ENCODE results near the gene RNF144B.

The RNF144B gene

DNA sequence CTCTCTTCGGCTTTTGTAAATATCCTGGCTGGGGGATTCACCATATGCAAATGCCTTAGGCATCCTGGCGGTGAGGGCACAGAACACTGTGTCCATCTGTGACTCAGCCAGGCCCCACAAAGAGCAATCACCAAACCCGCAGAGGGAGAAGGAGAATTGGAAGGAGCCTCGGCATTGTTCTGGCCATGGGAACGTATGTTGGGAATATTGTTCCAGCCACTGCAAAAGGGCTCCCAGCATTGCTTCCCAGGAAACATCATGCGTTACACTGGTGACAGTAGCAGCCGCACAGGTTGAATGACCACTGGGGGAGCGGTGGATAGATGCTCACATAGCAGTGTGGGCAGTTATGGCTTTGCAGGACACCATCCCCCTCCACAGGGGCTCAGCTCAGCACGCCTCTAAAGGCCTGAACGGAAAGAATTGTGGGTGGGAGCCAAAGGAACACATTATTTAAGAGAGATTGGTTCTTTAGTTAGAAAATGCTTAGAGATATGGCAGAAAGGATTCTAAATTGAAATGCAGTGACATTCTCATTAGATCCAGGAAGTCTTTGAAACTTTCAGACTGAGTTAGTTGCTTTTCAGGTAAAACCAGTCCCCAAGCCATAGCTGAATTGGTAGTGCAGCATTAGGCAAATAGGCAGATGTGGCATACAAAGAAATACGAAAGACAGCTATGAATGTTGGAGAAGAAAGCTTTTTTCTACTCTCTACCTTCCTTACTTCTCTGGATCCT lies 104.3 kb downstream of the RNF144B start:
- no peak for DNase-seq

DNA sequence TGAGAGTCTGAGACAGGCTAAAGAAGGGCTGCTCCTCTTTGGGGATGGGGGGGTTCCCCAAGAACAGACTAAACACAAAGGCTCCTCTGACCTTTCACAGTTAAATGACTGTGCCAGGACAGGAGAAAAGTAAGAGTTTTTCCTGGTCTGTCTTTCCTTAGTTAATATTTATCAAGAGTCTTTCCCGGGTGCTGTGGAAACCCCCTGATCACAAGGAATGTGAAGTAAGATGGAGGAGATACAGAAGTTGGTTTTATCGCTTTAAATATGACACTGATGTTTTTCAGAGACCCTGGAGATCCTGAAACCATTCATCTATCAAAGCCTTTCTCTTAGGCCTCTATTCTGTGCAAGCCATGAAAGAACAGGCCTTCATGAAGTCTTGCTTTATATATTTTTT lies 105.8 kb downstream of the RNF144B start:
- DNase-seq = no peak

DNA sequence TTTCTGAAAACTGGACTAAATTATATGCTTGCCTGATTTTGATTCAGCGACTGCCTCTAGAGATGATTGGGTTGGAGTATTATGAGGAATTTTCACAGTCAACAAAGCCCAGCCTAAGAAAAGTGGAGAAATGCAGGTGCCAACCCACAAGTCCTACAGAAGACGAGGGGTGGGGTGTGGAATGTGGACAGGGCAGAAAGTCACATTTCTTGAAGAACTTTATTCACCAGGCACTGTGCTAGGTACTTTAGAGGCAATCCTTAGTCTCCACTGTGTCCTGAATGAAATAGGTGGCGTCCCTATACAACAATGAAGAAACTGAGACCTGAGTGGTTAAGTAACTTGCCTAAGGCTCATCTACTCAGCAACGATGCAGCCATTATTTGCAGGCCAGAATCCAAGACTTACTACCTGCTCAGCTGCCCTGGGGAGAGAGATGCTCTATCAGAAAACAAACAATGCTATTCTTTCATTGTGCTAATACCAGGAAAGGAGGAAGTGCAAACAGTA lies 106.3 kb downstream of the RNF144B start:
- no peak for DNase-seq

DNA sequence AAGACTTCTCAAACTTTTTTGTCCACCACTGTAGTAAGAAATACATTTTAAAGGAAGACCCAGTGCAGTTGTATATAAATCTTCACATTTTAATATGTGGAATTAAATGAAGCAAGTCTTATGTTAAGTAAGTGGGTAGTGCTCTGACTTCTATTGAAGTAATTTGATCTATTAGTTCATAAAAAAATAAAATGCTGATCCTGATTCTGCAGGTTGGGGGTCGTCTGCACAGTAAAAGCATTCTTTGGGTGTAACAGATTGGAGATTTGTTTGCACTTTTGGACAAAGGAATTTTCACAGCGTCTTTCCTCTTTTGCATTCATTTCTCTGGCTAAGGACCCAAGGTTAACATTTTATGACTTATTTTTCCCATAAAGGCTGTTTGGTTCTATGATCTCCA lies 106.8 kb downstream of the RNF144B start:
- DNase-seq = no peak

DNA sequence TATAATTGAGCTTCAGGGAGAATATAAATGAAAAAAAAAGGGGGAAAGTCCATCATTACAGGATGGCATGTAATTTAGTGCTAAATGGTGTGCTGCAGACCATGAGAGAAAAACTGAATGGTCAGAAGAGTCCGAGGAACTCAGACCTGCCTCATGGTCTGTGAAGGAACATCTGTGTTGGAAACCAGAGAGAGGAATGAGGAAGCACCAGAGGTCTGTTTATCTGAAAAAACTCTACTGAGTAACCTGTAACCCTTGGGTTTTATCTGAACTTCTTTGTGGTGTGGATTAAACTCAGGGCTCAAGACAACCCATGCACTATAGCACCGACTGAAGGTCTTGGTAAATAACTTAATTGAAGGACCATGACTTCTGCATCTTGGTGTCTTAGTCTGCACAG lies 108.1 kb downstream of the RNF144B start:
- DNase-seq = no peak

DNA sequence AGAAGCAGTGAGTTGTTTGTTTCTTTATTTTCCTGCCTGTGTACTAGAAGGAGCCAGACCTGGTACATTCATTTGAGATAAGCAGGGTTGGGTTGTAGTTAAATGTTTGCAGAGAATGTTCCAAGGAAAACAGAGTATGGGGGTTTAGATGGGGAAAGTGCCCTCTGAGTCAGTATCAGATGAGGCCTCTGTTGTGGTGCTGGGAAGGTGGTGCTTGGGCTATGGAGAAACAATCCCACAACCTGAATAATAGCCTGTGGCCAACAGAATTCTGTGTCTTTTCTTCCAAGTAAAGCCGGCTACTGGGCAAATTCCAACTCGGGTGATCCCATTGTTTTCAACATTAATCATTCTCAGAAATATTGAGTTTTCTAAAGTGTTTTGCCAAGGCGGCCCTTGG lies 109.3 kb downstream of the RNF144B start:
- DNase-seq = no peak

DNA sequence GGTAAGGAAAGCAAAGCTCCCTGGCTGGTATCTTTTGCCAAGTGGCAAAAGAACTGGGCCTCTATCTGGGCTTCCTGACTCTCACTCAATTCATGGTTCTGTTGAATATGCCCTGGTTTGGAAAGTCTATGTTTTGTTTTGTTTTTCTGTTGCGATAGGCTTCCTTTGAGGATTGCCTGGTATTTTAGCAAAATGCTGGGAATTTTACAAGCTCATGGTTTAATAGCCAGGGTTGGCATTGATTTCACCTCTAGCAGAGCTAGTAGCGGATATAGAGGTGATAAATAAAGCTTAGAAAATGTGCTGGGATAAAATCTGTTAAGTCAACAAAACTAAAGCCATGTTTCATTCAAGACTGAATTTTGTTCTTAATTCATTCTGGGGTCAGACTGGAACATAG lies 109.9 kb downstream of the RNF144B start:
- no peak for DNase-seq

DNA sequence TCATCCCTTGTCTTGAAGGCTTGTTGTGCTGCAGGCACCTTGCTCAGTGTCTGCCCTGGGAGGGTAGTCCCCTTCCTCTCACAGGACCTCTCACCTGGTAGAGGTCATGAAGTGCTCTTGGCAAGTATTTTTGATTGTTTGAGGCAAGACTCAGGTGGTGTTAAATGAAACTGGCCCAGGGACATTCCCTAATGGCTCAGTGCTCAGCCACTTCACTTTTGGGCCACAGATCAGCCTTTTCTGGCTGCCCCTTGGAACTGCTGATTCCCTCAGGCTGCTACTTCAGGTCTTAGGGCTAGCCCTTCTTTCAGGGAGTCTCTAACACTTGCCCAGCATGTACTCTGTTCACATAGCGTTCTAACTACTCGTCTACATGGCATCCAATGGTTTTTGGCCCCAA lies 111.3 kb downstream of the RNF144B start:
- no peak for DNase-seq

DNA sequence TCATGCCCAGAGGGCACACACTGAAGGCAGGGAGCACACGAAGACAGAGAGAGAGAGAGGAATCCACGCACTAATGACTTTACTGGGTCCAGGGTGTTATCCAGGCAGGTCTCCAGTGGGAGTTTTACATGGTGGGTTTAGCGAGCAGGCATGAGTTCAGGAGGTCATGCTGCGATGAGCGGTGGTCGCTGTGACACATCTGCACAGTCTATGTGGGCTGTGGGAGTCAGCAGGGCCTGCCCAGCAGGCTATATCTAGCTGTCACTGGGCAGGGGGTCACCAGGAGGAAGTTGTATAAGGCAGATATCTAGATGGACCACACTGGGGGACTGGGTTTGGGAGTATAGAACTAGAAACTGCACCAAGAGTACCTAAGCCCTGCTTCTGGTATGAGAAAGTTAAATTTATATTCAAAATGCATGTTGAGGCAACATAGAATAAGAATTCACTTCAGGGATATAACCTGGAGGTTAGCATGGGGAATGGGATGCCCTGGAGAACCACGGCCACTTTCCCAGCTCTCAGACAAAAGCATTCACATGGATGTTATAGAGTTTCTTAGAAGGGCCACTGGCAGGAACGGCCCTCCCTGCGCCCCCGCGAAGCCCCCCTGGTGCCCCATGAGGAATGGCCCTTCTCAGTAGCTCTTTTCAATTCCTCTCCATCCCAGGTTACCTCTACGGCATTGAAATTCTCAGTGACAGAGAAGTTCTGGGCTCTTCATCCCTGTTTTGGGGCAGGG lies 113.9 kb downstream of the RNF144B start:
- DNase-seq = no peak

DNA sequence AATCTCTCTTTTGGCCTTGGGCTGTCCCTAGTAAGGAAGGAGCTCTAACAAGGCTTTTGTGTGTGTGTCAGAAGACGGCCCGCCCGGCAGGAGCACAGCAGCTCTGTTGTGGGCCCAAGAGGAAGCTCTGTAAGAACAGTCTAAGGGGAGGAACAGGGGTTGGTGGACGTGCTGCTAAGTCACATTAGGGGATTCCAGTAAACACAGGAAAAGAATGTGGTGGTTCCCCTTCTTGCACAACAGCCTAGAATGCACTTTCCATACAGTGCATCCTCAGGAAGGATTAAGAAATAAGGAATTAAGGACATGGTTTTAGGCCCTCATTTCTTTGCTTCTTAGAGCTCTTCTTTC lies 114.5 kb downstream of the RNF144B start:
- DNase-seq = peak; percentile 64

DNA sequence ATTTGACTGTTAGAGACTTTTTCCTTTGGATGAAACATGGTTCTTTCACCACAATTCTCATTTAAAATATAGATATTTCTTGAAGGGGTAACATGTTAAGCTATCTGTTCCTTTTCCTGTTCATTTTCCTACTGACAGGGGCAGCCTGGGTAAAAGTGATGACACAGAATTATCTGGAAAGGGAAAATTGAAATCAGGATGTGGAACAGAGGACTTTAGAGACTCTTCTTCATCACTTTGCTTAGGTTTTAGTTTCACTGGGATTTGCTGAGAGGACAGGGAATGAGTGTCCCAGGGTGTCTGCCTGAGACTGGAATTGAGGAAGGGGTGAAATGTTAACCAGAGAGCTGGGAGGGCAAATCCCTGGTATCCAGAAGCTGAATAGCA lies 116.0 kb downstream of the RNF144B start:
- DNase-seq = no peak

DNA sequence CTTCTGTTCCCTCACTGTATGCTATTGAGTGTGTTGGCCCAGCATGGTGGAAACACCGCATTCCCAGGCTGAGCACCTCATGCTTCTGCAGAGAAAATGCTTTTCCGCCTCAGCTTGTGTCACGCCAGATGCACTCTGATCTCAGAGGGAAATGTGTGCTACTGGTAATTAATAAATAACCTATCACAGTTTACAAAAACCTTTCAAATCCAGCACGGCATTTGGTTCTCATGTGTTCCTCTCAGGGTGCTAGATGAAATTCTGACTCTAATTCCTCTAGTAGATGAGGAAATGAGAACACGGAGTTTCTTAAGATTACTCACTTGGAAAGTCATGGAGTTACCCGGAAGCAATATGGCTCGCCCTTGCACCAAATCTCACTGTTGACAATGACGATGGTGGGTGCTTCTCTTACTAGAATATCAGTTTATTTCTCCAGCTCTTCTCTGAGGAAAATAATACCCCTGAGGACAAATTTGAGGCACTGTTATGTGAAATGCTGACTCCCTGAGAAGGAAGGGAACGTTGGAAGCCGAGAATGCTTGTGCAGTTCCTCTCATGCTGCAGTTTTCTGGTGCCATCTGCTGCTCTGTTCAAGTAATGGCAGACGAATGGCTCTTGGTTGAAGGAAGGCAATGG lies 116.6 kb downstream of the RNF144B start:
- peak; percentile 80 for DNase-seq

DNA sequence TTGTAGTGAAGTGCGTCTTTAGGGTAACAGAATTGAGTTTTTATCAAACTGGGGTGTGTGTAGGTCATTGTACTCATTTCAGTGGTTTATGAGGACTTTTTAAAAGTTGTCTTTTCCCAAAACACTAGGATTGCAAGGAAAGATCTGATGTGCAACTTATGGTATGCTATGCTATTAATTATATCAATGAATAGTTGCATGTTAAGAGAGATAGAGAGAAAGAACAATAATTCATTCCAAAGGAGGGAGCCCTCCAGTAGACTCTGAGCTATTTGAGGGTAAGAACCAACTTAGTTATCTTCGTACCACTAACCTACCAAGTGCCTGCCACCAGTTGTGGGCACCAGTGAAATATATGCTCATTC lies 117.1 kb downstream of the RNF144B start:
- DNase-seq = no peak

DNA sequence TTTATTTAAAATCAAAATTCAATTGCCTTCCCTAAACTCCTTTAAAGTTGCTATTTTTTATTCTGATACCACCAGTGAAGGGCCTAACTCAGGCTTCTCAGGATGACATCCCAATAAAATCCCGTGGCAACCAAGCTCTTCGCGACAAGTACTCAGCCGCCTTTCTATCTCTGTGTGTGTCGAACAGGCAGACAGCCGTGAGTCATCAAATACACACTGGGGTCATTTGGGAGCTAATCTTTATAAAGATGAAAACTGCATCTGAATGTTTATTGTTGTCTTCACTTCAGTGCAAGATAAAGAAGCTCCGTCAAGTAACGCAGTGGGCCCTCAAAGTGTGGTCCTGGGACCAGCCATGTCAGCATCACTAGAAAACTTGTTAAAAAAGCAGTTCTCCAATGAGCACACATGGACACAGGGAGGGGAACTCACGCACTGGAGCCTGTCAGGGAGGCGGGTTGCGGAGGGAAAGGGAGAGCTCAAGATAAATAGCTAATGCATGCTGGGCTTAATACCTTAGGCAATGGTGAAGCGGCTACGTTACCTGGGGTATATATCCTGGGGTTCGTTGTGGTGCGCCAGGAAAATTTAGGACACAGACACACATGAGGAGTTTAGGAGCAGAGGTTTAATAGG lies 119.3 kb downstream of the RNF144B start:
- DNase-seq = no peak

DNA sequence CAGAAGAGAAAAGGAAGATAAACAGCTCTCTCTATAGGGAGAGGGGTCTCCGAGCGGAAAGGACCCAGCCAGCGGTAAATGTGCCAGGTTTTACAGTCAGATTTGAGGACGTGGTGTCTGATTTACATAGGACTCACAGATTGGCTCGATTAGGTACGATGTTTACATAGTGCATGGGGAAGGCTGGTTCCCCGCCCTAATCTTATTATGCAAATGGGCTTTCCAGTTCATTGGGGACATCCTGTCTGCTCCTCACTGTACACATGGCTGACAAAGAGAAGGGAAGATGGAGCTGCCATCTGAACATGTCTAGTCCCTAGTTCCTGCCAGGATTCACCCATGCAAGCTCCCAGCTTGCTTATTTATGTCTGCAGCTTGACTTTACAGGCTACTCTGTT lies 119.9 kb downstream of the RNF144B start:
- no peak for DNase-seq

DNA sequence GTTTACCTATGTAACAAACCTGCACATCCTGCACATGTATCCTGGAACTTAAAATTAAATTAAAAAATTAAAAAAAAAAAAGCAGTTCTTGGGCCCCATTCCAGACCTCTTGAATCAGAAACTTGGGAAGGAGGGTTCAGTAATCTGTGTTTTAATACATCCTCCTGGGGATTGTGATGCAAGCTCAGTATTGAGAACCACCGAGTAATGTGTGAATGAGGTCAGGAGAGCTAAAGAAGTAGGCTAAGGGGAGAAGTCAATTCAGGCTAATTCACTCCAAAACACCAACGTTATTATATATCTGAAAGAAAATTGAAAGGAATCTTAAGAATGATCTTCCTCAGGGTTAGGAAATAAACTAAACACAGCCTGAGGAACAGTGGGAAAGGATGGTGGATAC lies 120.4 kb downstream of the RNF144B start:
- DNase-seq = no peak

DNA sequence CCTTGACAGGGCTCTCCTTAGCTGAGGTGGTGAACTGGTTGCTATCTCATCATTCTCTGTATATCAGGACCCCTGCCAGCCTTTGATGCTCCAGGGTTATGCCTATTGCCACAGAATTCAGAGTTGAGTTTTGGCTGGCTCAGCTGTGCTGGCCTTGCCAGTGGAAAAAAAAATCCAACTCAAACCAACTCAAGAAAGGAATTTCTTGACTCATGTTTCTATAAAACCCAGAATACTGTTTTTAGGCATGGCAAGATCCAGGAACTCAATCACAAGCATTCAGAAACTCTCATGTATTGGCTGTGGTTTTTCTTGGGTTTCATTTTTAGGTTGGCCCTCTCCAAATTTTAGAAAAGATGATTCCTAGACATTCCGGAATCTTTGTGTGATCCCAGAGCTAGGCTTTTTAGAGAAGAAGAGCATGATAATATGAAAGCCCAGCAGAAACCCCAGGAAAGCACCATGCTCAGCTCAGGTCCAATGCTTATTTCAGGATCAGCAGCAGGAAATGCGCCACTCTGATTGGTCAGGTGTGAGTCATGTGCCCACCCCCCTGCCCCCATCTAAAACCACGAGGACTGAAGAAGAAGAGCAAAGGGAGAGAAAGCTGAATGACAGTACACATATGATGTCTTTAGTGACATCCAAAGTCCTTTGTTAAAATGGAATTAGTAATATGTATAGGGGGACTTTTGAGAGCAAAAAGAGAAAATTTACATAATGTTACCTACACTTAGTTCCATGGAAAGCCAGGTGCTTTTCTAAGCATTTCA lies 122.9 kb downstream of the RNF144B start:
- DNase-seq = no peak

DNA sequence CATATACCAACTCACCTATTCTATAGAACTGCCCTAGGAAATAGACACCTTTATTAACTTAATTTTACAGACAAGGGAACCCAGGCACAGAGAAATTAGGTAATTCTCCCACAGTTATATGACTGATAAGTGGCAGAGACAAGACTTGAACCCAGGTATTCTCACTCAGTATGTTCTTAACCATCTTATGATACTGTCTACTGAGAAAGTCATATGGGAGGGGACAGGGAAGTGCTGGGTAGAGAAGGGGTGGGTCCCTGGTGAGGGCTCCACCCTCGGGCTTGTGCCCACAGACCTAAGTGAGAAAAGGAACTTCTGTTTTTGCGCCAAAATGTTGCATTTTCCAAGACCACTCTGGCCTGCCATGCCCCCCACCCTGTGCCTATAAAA lies 123.5 kb downstream of the RNF144B start:
- DNase-seq = no peak

DNA sequence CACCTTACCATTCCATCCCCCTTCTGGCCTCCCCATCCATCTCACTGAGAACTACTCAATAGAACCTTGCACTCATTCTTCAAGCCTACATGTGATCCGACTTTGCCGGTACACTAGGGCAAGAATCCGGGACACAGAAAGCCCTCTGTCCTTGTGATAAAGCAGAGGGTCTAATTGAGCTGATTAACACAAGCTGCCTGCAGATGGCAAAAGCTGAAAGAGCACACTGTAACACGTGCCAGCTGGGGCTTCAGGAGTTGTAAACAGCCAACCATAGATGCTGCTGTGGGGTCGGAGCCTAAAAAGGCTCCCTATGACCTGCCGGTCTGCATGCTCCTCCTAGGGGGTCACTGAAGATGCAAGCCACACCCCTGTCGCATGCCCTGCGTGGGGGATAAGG lies 124.1 kb downstream of the RNF144B start:
- DNase-seq = no peak

DNA sequence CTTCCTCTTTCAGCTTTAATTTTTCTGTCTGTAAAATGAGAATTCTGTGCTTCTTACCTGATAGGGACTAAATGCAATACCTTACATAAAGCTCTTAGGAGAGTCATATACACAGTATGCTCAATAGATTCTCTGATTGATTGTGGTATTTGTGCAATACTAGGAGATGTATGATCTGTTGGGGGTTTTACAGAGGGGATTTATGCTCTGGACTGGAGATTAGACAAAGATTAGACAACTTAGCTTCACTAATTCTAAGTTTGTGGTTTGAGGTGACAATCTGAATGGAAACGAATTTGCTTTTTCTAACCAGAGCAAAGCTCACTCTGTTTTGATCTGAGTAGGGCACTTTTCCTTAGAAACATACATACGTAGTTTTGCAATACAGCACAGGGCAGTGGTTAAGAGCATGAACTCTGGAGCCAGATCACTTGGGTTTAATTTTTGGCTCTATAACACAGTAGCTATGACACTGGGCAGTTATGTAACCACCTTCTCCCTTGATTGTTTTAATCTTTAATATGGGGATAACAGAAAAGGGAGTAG lies 126.2 kb downstream of the RNF144B start:
- DNase-seq = no peak

DNA sequence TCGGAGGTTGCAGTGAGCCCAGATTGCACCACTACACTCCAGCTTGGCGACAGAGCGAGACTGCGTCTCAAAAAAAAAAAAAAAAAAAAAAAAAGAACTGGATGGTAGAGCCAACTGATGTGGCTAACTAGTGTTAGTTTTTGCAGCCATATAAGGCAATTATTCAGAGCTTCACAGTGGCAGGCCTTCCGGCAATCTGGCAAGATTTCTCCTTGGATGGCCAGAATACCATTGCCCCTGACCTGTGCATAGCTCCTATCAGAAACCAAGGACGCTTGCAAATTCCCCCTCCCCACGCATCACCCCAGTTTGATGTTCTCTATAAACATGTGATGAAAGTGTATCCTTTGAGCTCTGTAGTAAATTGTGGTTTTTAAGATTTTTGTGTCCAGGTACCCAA lies 127.0 kb downstream of the RNF144B start:
- DNase-seq = no peak

DNA sequence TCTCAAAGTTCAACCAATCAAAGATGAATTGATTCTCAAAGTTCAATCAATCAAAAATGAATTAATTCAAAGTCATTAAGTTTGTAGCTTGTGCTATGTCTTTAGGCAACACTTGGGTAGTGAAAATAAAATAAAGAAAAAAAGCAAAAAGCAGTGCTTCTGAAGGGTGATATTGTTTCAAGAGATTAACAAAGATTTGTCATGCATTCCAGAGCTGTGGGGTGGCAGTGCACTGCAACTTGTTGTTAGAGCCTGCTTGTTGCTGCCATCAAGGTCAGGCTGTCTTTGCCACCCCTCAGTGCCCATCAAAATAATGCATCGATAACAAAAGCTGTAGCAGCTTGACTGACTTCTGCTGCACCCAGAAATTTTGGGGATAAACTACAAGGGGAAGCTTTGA lies 128.6 kb downstream of the RNF144B start:
- DNase-seq = peak; percentile 11

All from HCEC 1CT (cell line).